GM12891 (cell line): ENCODE data around the gene CERS6.
A peak's percentile ranks its signal among the peaks of the same experiment; 100 is the strongest.
"Not testable (repeated sequence)": the region's sequence is repeated elsewhere in the genome, so short reads cannot be mapped to it uniquely, and the experiment has no call there.

Experiments used
- DNase-seq: peaks from one replicate; pipeline ENCODE4 v3.0.0; 2011; ENCODE audit warnings: low spot score; ENCODE audit not compliant: insufficient read length
- FAIRE-seq: peaks from 2 replicates; lab custom pipeline; 2011; peaks lifted over from hg19 to GRCh38; lab: Jason Lieb, UNC
- PAX5 ChIP-seq: IDR thresholded peaks from 2 replicates; pipeline ENCODE4 v1.6.1; 2011; ENCODE audit warnings: low read length, moderate library complexity, mild to moderate bottlenecking; ENCODE audit not compliant: insufficient read depth, severe bottlenecking
- POLR2A ChIP-seq: IDR thresholded peaks from 2 replicates; pipeline ENCODE4 v1.6.1; 2011; ENCODE audit warnings: low read depth, low read length, control low read depth
- POLR2AphosphoS5 ChIP-seq: IDR thresholded peaks from 2 replicates; pipeline ENCODE4 v1.6.1; 2011; ENCODE audit warnings: low read depth, low read length, control low read depth
- POU2F2 ChIP-seq: IDR thresholded peaks from 2 replicates; pipeline ENCODE4 v1.6.1; 2011; ENCODE audit warnings: low read depth, mild to moderate bottlenecking, control low read depth, low read length, moderate library complexity
- SPI1 ChIP-seq: IDR thresholded peaks from 2 replicates; pipeline ENCODE4 v1.6.1; 2011; ENCODE audit warnings: low read depth, low read length, control low read depth
- TAF1 ChIP-seq: IDR thresholded peaks from 2 replicates; pipeline ENCODE4 v1.6.1; 2011; ENCODE audit warnings: low read depth, low read length, control low read depth

The CERS6 gene

DNA sequence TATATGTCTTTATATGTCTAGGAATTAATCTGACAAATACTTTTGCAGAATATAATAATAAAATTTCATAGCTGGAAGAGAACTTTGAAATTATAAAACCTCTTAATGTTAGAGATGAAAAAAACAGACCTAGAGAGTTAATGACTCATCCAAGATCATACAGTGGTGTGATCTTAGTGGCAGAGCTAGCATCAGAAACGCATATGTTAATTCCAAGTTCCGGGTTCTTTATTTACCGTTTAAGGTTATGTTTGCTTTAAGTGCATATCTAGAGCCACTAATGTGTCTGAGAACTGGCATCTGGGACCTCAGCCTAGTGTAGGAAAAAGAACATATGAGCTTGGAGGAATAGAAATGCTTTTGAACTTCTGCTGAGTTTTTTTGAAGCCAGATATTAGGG, 24.3 kb downstream of the CERS6 start:
- FAIRE-seq = no peak

DNA sequence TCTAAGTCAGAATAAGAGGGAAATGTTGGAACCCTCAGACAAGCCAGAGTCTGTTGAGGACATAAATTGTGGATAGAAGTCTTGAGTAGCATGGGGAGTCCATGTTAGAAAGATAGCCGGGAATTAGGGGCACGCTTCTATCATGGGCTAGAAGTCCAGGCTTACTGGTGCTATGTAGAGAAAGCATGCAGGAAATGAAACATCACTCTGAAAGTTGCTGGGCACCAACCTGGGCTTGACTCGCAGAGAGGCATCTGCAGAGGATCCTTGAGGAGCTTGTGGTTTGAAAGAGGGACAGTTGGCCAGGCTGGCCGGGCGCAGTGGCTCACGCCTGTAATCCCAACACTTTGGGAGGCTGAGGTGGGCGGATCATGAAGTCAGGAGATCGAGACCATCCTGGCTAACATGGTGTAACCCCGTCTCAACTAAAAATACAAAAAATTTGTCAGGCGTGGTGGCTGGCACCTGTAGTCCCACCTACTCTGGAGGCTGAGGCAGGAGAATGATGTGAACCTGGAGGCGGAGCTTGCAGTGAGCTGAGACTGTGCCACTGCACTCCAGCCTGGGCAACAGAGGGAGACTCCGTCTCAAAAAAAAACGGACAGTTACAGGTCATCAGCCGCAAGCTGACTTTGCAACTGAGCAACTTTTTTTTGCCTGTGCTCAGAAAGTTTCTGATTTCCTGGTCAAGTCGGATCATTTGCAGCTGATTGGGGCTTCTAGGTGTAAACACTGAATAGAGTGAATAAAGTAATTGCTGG, 24.9 kb downstream of the CERS6 start:
- DNase-seq = no peak
- FAIRE-seq = no peak

More for the DNA sequence above, 24.3 kb downstream of the CERS6 start:
- TF ChIP-seq TAF1 (no peak), POU2F2 (no peak), POLR2A (no peak), PAX5 (no peak)
- no peak for DNase-seq

DNA sequence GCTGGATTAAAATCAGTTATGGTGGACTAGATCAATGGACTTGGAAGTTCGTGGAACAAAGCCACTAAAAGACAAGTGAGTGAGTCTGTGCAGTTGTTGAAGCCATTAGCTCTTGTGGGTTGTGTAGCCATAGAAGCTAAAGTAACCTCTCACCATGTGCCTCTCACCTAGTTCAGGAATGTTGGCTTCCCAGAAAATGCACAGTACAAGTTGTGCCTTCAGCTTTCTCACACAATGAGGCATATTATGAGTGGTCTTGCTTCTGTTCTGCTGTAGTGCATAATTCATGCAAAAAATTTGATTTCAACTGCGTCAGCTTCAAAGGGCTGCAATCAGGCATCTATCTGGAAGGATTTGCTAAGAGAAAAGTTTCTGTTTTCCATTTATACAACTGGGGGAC, 26.2 kb downstream of the CERS6 start:
- FAIRE-seq (no peak), DNase-seq (no peak)
- TF ChIP-seq PAX5 (no peak), POLR2AphosphoS5 (no peak), POU2F2 (no peak), TAF1 (no peak), SPI1 (no peak), POLR2A (no peak)

More for the DNA sequence above, 24.9 kb downstream of the CERS6 start:
- TF ChIP-seq POU2F2 (no peak), PAX5 (no peak), TAF1 (no peak), SPI1 (no peak), POLR2A (no peak), POLR2AphosphoS5 (no peak)

DNA sequence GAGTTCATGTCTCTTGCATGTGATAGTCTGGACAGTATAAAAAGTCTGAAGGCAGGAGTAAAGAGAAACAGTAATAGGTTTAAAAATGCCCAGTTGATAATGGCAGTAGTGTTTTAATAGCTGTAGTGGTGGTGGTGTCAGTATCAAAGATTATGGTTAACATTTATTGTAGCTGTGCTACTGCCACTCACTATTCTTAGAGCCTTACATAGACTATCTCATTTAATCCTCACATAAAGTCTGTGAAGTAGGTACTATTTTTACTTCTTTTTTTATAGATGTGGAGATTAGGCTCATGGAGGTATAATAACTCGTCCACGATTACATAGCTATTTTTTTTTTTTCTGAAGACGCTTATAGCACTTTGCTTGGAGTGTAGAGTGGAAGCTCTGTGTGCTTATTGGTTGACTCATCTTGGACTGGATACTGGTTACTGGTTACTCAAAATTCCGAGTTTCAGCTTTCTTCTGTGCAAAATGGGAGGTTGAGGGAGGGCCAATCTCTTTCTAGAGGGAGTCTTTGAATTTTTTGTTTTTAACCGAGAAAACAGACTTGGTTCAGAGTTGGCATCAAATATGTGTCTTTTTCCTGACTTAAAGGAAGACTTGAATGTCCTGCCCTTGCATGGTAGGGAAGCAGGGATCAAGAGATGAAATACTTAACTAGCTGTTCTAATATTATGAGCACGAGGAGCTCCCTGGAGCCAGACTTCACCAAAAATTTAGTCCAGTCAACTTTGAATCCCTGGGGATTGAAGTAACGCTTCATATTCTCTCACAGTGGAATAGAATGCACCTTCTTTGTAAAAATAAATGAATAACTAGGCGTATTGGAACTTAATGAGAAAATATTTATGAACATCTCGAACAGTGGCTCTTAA, 27.1 kb downstream of the CERS6 start:
- FAIRE-seq (no peak), DNase-seq (no peak)
- TF ChIP-seq POLR2A (no peak), PAX5 (no peak)

DNA sequence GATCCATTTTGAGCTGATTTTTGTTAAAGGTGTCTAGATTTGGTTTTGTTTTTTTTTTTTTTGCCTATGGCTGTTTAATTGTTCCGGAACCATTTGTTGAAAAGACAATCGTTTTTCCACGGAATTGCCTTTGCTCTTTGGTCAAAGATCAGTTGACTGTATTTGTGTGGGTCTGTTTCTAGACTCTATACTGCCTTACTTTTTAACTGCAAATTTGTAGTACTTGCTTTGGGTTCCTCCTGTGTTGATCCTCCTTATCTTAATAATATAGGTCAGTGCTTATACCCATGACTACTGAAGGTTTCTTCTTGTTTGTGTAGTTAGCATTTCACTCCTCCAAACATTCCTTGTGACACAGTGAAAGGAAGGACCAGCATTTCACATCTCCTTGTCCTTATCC, 30.4 kb downstream of the CERS6 start:
- DNase-seq = no peak
- TF ChIP-seq SPI1 = no peak
- no peak for TF ChIP-seq TAF1
- TF ChIP-seq POLR2A = no peak
- no peak for TF ChIP-seq PAX5
- no peak for TF ChIP-seq POU2F2
- no peak for TF ChIP-seq POLR2AphosphoS5
- FAIRE-seq = no peak

DNA sequence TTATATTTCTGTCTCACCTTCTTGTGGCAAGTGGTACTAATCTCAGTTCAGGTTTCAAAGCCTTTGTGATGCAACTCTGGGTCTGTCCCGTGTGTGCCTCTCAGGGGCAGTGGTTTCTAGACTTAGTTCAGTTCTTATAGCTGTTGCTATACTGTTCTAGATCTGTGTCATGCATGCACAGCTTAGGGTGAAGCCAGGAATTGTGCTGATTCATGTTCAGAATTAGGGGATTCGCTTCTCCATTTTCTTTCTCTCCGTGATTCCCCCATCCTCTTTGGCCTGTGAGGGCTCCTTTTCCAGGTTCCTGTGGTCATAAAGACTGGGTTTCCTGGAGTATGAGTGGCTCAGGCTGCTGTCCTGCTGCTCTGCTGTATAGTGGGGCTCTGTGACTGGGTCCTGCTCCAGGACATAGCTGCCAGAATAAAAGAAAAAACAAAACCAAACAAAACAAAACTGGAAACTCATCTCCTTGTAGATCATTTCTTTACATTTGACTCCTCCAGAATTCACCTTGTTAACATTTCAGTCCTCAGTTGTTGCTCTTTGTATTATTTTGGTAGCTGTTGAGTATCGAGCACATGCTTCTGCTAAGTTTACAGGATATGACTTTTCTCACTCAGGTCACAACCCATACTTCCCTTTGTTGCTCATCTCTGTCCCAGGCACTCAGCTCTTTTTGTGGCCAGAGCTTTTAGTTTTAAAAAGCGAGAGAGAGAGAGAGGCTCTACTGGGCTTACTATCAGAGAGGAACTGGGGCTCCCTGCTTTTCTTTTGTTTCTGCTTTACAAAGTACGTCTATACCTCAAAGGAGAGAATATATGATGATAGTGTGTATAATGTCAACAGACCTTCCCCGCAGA, 34.2 kb downstream of the CERS6 start:
- FAIRE-seq = peak; percentile 88

DNA sequence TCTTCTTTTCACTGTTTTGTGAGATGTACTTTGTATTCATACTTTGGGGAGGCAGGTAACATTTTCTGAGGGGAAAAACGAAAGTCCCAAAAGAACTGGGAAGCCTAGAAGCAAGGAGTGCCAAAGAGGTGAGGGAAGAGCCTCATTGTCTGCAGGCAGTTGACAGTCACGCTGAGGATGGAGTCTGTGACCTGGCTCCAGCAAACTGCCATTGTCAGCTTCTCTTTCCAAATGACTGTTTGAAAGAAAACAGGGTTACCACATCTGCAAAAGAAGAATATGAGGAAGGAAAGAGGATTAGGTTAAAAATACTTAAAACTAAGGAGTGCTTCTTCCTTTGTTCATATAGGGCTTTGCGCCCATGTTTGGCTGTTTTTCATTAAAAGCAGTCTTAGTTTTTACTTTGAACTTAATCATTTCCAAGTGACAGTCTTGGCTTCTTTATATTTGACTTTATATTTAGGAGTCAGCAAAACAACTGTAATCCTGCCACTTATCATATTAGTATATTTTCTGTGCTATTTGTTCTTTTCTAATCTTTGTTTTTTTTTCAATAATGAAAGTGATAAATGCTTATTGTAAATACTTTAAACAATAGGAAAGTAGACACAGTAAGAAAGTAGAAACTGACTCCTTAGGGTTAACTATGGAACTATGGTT, 35.0 kb downstream of the CERS6 start:
- TF ChIP-seq POLR2AphosphoS5 = no peak
- no peak for TF ChIP-seq TAF1
- no peak for TF ChIP-seq PAX5
- no peak for TF ChIP-seq SPI1
- TF ChIP-seq POU2F2 = no peak
- TF ChIP-seq POLR2A = no peak
- no peak for DNase-seq
- no peak for FAIRE-seq

More for the DNA sequence above, 34.2 kb downstream of the CERS6 start:
- peak; percentile 13 for DNase-seq
- TF ChIP-seq TAF1 = 0 out of 2 replicates have a peak, but pooled peaks have one; percentile 27
- peak; percentile 80 for TF ChIP-seq SPI1
- TF ChIP-seq POU2F2 = 0 out of 2 replicates have a peak, but pooled peaks have one; percentile 51
- no peak for TF ChIP-seq POLR2A
- TF ChIP-seq PAX5 = no peak
- no peak for TF ChIP-seq POLR2AphosphoS5

DNA sequence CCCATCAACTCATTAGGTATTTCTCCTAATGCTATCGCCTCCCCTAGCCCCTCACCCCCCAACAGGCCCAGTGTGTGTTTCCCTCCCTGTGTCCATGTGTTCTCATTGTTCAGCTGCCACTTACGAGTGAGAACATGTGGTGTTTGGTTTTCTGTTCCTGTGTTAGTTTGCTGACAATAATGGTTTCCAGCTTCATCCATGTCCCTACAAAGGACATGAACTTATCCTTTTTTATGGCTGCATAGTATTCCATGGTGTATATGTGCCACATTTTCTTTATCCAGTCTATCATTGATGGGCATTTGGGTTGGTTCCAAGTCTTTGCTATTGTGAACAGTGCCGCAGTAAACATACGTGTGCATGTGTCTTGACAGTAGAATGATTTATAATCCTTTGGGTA, 35.7 kb downstream of the CERS6 start:
- not testable (repeated sequence) for DNase-seq, FAIRE-seq

DNA sequence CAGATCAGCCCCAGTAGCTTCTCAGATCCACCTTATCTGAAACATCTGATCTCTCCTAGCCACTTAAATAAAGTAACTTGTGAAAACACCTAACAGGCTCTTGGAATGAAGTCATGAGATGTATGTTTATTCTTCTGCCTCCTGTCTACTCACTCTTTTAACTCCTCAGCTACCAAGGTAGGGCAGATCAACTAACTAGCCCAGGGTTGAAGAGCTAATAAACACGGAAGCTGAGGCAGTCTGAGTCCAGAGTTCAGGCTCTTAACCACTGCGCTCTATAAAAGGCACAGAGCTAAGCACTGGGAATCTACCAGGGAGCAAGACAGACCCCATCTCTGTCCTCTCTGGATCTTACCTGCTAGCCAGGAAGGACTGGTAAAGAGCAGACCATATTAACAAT, 37.1 kb downstream of the CERS6 start:
- FAIRE-seq = peak; percentile 57
- DNase-seq = not testable (repeated sequence)

DNA sequence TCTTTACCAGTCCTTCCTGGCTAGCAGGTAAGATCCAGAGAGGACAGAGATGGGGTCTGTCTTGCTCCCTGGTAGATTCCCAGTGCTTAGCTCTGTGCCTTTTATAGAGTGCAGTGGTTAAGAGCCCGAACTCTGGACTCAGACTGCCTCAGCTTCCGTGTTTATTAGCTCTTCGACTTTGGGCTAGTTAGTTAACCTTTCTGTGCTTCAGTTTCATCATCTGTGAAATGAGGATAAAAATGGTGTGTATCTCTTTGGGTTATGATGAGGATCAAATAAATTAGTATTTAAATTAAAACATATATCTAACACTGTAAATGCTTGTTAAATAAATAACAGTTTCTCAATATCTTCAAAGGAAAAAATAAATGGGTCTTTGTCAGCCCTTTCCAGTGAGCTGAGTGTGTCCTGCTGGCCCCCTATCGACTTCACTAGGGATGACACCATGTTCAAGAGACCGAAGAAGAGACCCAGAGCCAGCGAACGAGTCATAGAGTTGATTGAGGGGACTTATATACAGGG, 38.2 kb downstream of the CERS6 start:
- TF ChIP-seq TAF1 (no peak), POLR2AphosphoS5 (no peak), SPI1 (no peak), POU2F2 (no peak), POLR2A (no peak), PAX5 (no peak)
- DNase-seq (no peak), FAIRE-seq (peak; percentile 77)
